ENCODE results near the gene SORBS2. TPM values are rescaled to one million over a fixed set of nuclear protein-coding genes. Genes with fewer than 3 reads are reported as not detected.

SORBS2 gene
- total RNA-seq, 1 experiment from 2014 or later, result 9.7 TPM

DNA sequence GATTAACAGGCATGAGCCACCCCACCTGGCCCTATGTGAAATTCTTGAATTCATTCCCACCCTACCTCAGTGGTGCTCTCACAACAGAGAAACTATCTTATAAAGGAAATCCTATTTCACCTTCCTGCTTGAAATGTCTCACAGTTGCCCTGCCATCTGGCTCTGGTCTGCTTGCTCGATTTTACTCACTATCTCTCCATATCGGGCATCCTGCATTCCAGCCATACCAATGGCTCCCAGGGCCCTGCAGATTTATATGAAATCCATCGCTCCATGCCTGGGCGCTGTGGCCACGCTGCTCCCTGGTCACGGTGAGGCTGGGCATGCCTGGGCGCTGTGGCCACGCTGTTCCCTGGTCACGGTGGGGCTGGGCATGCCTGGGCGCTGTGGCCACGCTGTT, 15.8 kb downstream of the SORBS2 start:
- no peak overlapping the region for H2AK5ac ChIP-seq (ENCODE audit: insufficient read length, low read length)
- H3K9ac ChIP-seq (ENCODE audit: extremely low read depth, insufficient read length, low read length), result no peak overlapping the region
- no peak overlapping the region for H2BK12ac ChIP-seq (ENCODE audit: insufficient read length, low read depth, low read length)

More for the DNA sequence above, 15.8 kb downstream of the SORBS2 start:
- Histone ChIP-seq H4K5ac (ENCODE audit: insufficient read length, low read depth, low read length) (no peak overlapping the region), H4K91ac (ENCODE audit: insufficient read length, low read depth, low read length) (no peak overlapping the region), H4K8ac (replicated peaks; ENCODE audit: insufficient read length, low read depth, low read length) (no peak overlapping the region), H4K20me1 (ENCODE audit: control insufficient read depth, insufficient read depth, insufficient read length) (no peaks in the 10 kb centered on the region), H3K4me1 (ENCODE audit: insufficient read depth, low read length) (no peaks in the 10 kb centered on the region), H3T11ph (ENCODE audit: low read length) (no peak overlapping the region), H3K9me3 (ENCODE audit: control insufficient read depth, low read depth, low read length) (no peaks in the 10 kb centered on the region), H3K18ac (ENCODE audit: insufficient read length, low read depth, low read length) (no peak overlapping the region), H3K4me2 (ENCODE audit: insufficient read depth, insufficient read length, low read length) (no peak overlapping the region), H2AFZ (ENCODE audit: low read length) (no peak overlapping the region), H3K23ac (ENCODE audit: insufficient read length, low read depth, low read length) (no peak overlapping the region), H3K23me2 (ENCODE audit: insufficient read length, low read depth, low read length, poor library complexity, severe bottlenecking) (no peaks in the 10 kb centered on the region), H3K27me3 (ENCODE audit: insufficient read depth, low read length) (no peaks in the 10 kb centered on the region), H2BK5ac (ENCODE audit: insufficient read length, low read length) (no peak overlapping the region), H3K14ac (ENCODE audit: insufficient read depth, low read length) (no peak overlapping the region), H3K79me1 (ENCODE audit: insufficient read depth, low read depth, low read length, poor library complexity, severe bottlenecking) (no peaks in the 10 kb centered on the region), H2BK15ac (ENCODE audit: low read depth, low read length) (no peak overlapping the region), H3K56ac (ENCODE audit: insufficient read length, low read depth, low read length) (no peak overlapping the region), H2BK20ac (ENCODE audit: low read depth, low read length, poor library complexity, severe bottlenecking) (no peak overlapping the region), H2BK120ac (ENCODE audit: low read depth, low read length, poor library complexity, severe bottlenecking) (no peak overlapping the region), H3K27ac (ENCODE audit: insufficient read length, low read depth, low read length) (no peak overlapping the region), H3K4ac (ENCODE audit: low read depth, low read length) (no peak overlapping the region), H3K79me2 (ENCODE audit: insufficient read depth, low read length) (no peaks in the 10 kb centered on the region)
- Mint-ChIP-seq H3K27ac (no peak overlapping the region), H3K36me3 (ENCODE audit: insufficient read depth in 1 of 3, low read depth in 3 of 3) (peaks cover 0 to 5% (median 0%) of the 10 kb centered on the region in 3 experiments; a peak in 2 of 7 replicates), H3K9me3 (no peaks in the 10 kb centered on the region; a peak in 2 of 5 replicates), H3K4me1 (peaks cover 0 to 3% of the 10 kb centered on the region in 2 experiments; a peak in 1 of 4 replicates), H3K27me3 (ENCODE audit: low read depth) (no peaks in the 10 kb centered on the region), H3K4me3 (no peak overlapping the region)
- no CpG with 5 or more reads among the region's 11 CpGs for WGBS (ENCODE audit: extremely low coverage, insufficient read length, low lambda C conversion rate)
- TF ChIP-seq, protein P1, sequence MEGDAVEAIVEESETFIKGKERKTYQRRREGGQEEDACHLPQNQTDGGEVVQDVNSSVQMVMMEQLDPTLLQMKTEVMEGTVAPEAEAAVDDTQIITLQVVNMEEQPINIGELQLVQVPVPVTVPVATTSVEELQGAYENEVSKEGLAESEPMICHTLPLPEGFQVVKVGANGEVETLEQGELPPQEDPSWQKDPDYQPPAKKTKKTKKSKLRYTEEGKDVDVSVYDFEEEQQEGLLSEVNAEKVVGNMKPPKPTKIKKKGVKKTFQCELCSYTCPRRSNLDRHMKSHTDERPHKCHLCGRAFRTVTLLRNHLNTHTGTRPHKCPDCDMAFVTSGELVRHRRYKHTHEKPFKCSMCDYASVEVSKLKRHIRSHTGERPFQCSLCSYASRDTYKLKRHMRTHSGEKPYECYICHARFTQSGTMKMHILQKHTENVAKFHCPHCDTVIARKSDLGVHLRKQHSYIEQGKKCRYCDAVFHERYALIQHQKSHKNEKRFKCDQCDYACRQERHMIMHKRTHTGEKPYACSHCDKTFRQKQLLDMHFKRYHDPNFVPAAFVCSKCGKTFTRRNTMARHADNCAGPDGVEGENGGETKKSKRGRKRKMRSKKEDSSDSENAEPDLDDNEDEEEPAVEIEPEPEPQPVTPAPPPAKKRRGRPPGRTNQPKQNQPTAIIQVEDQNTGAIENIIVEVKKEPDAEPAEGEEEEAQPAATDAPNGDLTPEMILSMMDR (conservative IDR thresholded peaks at IDR 0.05), result no peak
- DNase-seq, result no peak
